Liver (tissue), 9 donors: Measurements from ENCODE around the gene RAD51B. TPM values are rescaled to one million over a fixed set of nuclear protein-coding genes. Genes with fewer than 3 reads are reported as not detected.
A peak's percentile ranks its signal among the peaks of the same experiment; 100 is the strongest.

Experiments used
- DNase-seq: peaks from one replicate; pipeline ENCODE4 v3.0.0-alpha.2; 2017; ENCODE audit warnings: low spot score
- H3K27ac ChIP-seq, 2 donors: one replicate each; pipeline ENCODE4 v1.7.0; 2013; ENCODE audit warnings: inconsistent platforms in 2 of 2, low read length in 2 of 2, control low read depth in 1 of 2, low read depth in 1 of 2, mild to moderate bottlenecking in 1 of 2
- H3K27me3 ChIP-seq, 4 donors: one replicate each; pipeline versions ENCODE4 v1.6.1 to v1.7.0; 2013; ENCODE audit warnings: low read length in 3 of 4, inconsistent platforms in 1 of 4, mild to moderate bottlenecking in 1 of 4, moderate library complexity in 1 of 4; ENCODE audit not compliant: control insufficient read depth in 4 of 4, insufficient read depth in 4 of 4
- H3K36me3 ChIP-seq, 4 donors: one replicate each; pipeline versions ENCODE4 v1.6.1 to v1.7.0; 2013; ENCODE audit warnings: low read length in 3 of 4, mild to moderate bottlenecking in 3 of 4, low read depth in 1 of 4, moderate library complexity in 1 of 4; ENCODE audit not compliant: control insufficient read depth in 4 of 4, insufficient read depth in 3 of 4
- H3K4me1 ChIP-seq, 4 donors: one replicate each; pipeline versions ENCODE4 v1.6.1 to v1.7.0; 2013; ENCODE audit warnings: low read length in 3 of 4, mild to moderate bottlenecking in 3 of 4, moderate library complexity in 1 of 4; ENCODE audit not compliant: control insufficient read depth in 4 of 4, insufficient read depth in 4 of 4
- H3K4me3 ChIP-seq, 3 donors: one replicate each; pipeline versions ENCODE4 v1.6.1 to v1.7.0; 2013; ENCODE audit warnings: low read length in 3 of 3, control low read depth in 1 of 3, low read depth in 1 of 3, mild to moderate bottlenecking in 1 of 3
- H3K9ac ChIP-seq, 2 donors: one replicate each; pipeline ENCODE4 v1.7.0; 2013; ENCODE audit warnings: low read length in 2 of 2, mild to moderate bottlenecking in 2 of 2, moderate library complexity in 2 of 2, control low read depth in 1 of 2, low read depth in 1 of 2
- H3K9me3 ChIP-seq, 4 donors: one replicate each; pipeline versions ENCODE4 v1.6.1 to v1.7.0; 2013; ENCODE audit warnings: low read length in 3 of 4; ENCODE audit not compliant: control insufficient read depth in 4 of 4
- CTCF ChIP-seq: fragments of 150-350 bp; IDR thresholded peaks from 2 replicates; pipeline ENCODE4 v1.5.1; 2017; ENCODE audit warnings: improper control_type of control experiment, low read depth, low read length; ENCODE audit not compliant: missing input control
- EGR1 ChIP-seq, 2 donors: IDR thresholded peaks; 2 replicates each; pipeline ENCODE4 v1.6.1; 2016 to 2018; ENCODE audit warnings: antibody characterized with exemption in 2 of 2, low read depth in 2 of 2
- FOXA1 ChIP-seq: IDR thresholded peaks from 2 replicates; pipeline ENCODE4 v1.6.1; 2016; ENCODE audit warnings: antibody characterized with exemption
- FOXA2 ChIP-seq: IDR thresholded peaks from 2 replicates; pipeline ENCODE4 v1.6.1; 2016; ENCODE audit warnings: antibody characterized with exemption
- HNF4A ChIP-seq, 2 donors: conservative IDR thresholded peaks; 2 replicates each; pipeline ENCODE4 v1.6.1; 2016; ENCODE audit warnings: antibody characterized with exemption in 2 of 2, mild to moderate bottlenecking in 2 of 2
- HNF4G ChIP-seq: IDR thresholded peaks from 2 replicates; pipeline ENCODE4 v1.6.1; 2016; ENCODE audit warnings: antibody characterized with exemption
- JUND ChIP-seq, 2 donors: IDR thresholded peaks; 2 replicates each; pipeline ENCODE4 v1.6.1; 2016; ENCODE audit warnings: antibody characterized with exemption in 2 of 2
- MAX ChIP-seq: IDR thresholded peaks from 2 replicates; pipeline ENCODE4 v1.6.1; 2016; ENCODE audit warnings: antibody characterized with exemption
- NR2F2 ChIP-seq: IDR thresholded peaks from 2 replicates; pipeline ENCODE4 v1.6.1; 2016; ENCODE audit warnings: antibody characterized with exemption
- RAD21 ChIP-seq, 2 donors: IDR thresholded peaks; 2 replicates each; pipeline ENCODE4 v1.6.1; 2016; ENCODE audit warnings: antibody characterized with exemption in 2 of 2, mild to moderate bottlenecking in 2 of 2
- RXRA ChIP-seq, 2 donors: IDR thresholded peaks; 2 replicates each; pipeline ENCODE4 v1.6.1; 2017 to 2018; ENCODE audit warnings: antibody characterized with exemption in 2 of 2, mild to moderate bottlenecking in 1 of 2
- SP1 ChIP-seq: IDR thresholded peaks from 2 replicates; pipeline ENCODE4 v1.6.1; 2018; ENCODE audit warnings: antibody characterized with exemption, mild to moderate bottlenecking
- TAF1 ChIP-seq: conservative IDR thresholded peaks from 2 replicates; pipeline ENCODE4 v1.6.1; 2016; ENCODE audit warnings: antibody characterized with exemption, mild to moderate bottlenecking
- YY1 ChIP-seq: IDR thresholded peaks from 2 replicates; pipeline ENCODE4 v1.6.1; 2016; ENCODE audit warnings: antibody characterized with exemption, mild to moderate bottlenecking
- WGBS: extraction: QIAGEN DNeasy Blood & Tissue Kit; methylation state at CpG from one replicate; pipeline ENCODE4 v1.1.7; 2013; 5-methylcytosine and 5-hydroxymethylcytosine counted together
- polyA plus RNA-seq, 2 donors: library from polyadenylated mRNA; stranded (reverse) in 1 of 2; unstranded in 1 of 2; fragments of 200-250 nt in 1 of 2; fragments of >200 nt in 1 of 2; fragmentation: Nextera tagmentation in 1 of 2; extraction: Ambion mirVana in 1 of 2; gene quantifications; one replicate each; pipeline versions ENCODE4 v1.2.1 to v1.2.3, GENCODE V29; 2013 to 2015
- total RNA-seq, 2 donors: library from RNA; depleted of rRNA; stranded (reverse); fragments of >200 nt; gene quantifications; one replicate each; pipeline ENCODE4 v1.2.3, GENCODE V29; 2014
- TF ChIP-seq, protein P1 (sequence below): IDR thresholded peaks from 2 replicates; pipeline ENCODE4 v1.6.1; 2016; ENCODE audit warnings: antibody characterized with exemption
- TF ChIP-seq, protein P2 (sequence below): IDR thresholded peaks from 2 replicates; pipeline ENCODE4 v1.6.1; 2016; ENCODE audit warnings: antibody characterized with exemption
- TF ChIP-seq, protein P3 (sequence below): IDR thresholded peaks from 2 replicates; pipeline ENCODE4 v1.6.1; 2016; ENCODE audit warnings: antibody characterized with exemption, mild to moderate bottlenecking
- donor health status: healthy.
- donor health status: healthy.
- donor health status: healthy.
- donor health status: healthy.
- donor health status: healthy.

RAD51B gene
- total and polyA plus RNA-seq, 4 donors, result 0.81 to 12.9 (median 2.4) TPM

GRCh38 chr14:68627868-68628604 lies 808.5 kb downstream of the RAD51B start:
- Histone ChIP-seq H3K9me3 (no peaks in the 10 kb centered on the region), H3K27ac (peak overlapping the region; percentile 96 to 97), H3K4me3 (peak overlapping the region in 1 of 3 donors; percentile 42), H3K9ac (peak overlapping the region; percentile 56 to 82), H3K4me1 (peaks cover 14 to 55% (median 24%) of the 10 kb centered on the region in 4 donors), H3K36me3 (no peaks in the 10 kb centered on the region), H3K27me3 (no peaks in the 10 kb centered on the region)
- TF ChIP-seq CTCF, result no peak
- no peak for TF ChIP-seq JUND (IDR thresholded peaks at IDR 0.05)
- TF ChIP-seq, protein P1, sequence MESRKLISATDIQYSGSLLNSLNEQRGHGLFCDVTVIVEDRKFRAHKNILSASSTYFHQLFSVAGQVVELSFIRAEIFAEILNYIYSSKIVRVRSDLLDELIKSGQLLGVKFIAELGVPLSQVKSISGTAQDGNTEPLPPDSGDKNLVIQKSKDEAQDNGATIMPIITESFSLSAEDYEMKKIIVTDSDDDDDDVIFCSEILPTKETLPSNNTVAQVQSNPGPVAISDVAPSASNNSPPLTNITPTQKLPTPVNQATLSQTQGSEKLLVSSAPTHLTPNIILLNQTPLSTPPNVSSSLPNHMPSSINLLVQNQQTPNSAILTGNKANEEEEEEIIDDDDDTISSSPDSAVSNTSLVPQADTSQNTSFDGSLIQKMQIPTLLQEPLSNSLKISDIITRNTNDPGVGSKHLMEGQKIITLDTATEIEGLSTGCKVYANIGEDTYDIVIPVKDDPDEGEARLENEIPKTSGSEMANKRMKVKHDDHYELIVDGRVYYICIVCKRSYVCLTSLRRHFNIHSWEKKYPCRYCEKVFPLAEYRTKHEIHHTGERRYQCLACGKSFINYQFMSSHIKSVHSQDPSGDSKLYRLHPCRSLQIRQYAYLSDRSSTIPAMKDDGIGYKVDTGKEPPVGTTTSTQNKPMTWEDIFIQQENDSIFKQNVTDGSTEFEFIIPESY, result no peak
- TF ChIP-seq NR2F2, result no peak
- TF ChIP-seq SP1, result no peak
- no peak for TF ChIP-seq HNF4A (conservative IDR thresholded peaks at IDR 0.05)
- TF ChIP-seq RXRA (IDR thresholded peaks at IDR 0.05), result no peak
- no peak for TF ChIP-seq EGR1 (IDR thresholded peaks at IDR 0.05; ENCODE audit: low read depth in 2 of 2)
- TF ChIP-seq FOXA1, result no peak
- no peak for TF ChIP-seq FOXA2
- TF ChIP-seq, protein P2, sequence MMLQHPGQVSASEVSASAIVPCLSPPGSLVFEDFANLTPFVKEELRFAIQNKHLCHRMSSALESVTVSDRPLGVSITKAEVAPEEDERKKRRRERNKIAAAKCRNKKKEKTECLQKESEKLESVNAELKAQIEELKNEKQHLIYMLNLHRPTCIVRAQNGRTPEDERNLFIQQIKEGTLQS, result no peak
- TF ChIP-seq HNF4G, result no peak
- no peak for TF ChIP-seq TAF1
- 31% methylated on average over 37 of the region's 37 CpGs for WGBS
- peak; percentile 61 for DNase-seq

DNA sequence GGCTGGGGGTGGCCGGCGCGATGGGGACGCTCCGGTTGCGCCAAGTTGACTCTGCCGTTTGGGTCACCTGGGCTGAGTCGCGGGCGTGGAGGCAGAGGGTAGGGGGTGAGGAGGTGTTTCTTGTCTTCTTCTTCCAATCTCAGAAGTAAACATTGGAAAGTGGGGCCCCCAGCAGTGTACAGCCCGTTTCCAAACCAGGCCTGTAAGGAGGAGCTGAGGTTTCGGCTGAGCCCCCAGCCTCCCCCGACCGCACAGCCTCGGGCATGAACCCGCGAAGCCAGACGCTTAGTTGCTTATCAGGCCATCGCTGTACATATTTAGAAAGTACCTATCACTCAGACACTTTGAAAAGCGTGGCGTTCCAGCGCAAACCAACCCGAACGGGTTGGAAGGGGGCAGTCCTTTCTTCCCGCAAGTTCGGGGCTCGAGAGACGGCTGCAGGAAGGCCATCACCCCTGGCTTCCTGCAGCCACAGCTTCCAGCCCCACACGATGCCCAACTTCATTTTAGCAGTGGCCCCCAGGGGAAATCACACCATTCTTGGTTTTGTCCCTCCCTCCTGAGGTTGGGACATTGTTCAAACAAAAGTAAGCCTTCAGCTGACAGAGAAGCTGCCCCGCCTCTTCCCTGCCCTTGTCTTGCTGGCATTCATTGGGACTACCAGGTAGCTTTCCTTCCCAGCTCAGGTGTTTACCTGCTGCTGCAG lies 809.2 kb downstream of the RAD51B start:
- WGBS, result 23% methylated on average over 30 of the region's 30 CpGs
- H3K4me3 ChIP-seq, result peak overlapping the region in 1 of 3 donors; percentile 42
- peak; percentile 81 for TF ChIP-seq YY1
- peak in 1 of 2 donors; percentile 46 for TF ChIP-seq RXRA (IDR thresholded peaks at IDR 0.05)
- TF ChIP-seq, protein P3, sequence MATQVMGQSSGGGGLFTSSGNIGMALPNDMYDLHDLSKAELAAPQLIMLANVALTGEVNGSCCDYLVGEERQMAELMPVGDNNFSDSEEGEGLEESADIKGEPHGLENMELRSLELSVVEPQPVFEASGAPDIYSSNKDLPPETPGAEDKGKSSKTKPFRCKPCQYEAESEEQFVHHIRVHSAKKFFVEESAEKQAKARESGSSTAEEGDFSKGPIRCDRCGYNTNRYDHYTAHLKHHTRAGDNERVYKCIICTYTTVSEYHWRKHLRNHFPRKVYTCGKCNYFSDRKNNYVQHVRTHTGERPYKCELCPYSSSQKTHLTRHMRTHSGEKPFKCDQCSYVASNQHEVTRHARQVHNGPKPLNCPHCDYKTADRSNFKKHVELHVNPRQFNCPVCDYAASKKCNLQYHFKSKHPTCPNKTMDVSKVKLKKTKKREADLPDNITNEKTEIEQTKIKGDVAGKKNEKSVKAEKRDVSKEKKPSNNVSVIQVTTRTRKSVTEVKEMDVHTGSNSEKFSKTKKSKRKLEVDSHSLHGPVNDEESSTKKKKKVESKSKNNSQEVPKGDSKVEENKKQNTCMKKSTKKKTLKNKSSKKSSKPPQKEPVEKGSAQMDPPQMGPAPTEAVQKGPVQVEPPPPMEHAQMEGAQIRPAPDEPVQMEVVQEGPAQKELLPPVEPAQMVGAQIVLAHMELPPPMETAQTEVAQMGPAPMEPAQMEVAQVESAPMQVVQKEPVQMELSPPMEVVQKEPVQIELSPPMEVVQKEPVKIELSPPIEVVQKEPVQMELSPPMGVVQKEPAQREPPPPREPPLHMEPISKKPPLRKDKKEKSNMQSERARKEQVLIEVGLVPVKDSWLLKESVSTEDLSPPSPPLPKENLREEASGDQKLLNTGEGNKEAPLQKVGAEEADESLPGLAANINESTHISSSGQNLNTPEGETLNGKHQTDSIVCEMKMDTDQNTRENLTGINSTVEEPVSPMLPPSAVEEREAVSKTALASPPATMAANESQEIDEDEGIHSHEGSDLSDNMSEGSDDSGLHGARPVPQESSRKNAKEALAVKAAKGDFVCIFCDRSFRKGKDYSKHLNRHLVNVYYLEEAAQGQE, result no peak
- peak; percentile 23 to 29 for TF ChIP-seq RAD21 (IDR thresholded peaks at IDR 0.05)
- no peak for TF ChIP-seq MAX
- peak overlapping the region; percentile 96 to 97 for H3K27ac ChIP-seq
- H3K4me1 ChIP-seq, result peaks cover 14 to 55% (median 24%) of the 10 kb centered on the region in 4 donors
- no peaks in the 10 kb centered on the region for H3K9me3 ChIP-seq
- H3K9ac ChIP-seq, result peak overlapping the region; percentile 56 to 82
- no peaks in the 10 kb centered on the region for H3K27me3 ChIP-seq
- H3K36me3 ChIP-seq, result no peaks in the 10 kb centered on the region
- peak; percentile 43 for DNase-seq
